HepG2 (cell line): ENCODE measurements around the gene GDPD5. TPM values are rescaled to one million over a fixed set of nuclear protein-coding genes. Genes with fewer than 3 reads are reported as not detected.

ENCODE experiments used
- ATAC-seq: fragments of 200-7000 bp; cut with Tn5 transposase; 3 replicates; pipeline ENCODE4 v1.9.1; 2020; ENCODE audit warnings: mild to moderate bottlenecking, moderate library complexity
- BruUV-seq: library from RNA; stranded (reverse); fragments of 400-500 nt; replicated peaks from 2 replicates; lab custom pipeline; 2021; lab: Mats Ljungman, UMichigan
- CTCF ChIA-PET: fragments of 300-600 bp; formaldehyde crosslinking; extraction: SDS; loops from one replicate; lab custom pipeline; 2021; ENCODE audit warnings: low total read pairs, inconsistent platforms, low intra/inter-chr PET ratio; lab: Yijun Ruan, JAX
- POLR2A ChIA-PET: fragments of 350-600 bp; sonication (Branson Sonifier 250); formaldehyde crosslinking; loops from one replicate; lab custom pipeline; 2020; ENCODE audit warnings: antibody characterized with exemption, inconsistent platforms; lab: Yijun Ruan, JAX
- DNase-seq: peaks from one replicate; pipeline ENCODE4 v3.0.0-alpha.2; 2015; ENCODE audit warnings: low spot score
- FAIRE-seq: peaks from 3 replicates; lab custom pipeline; 2011; peaks lifted over from hg19 to GRCh38; lab: Jason Lieb, UNC
- H2AFZ ChIP-seq: one replicate; pipeline ENCODE4 v1.6.1; 2011; ENCODE audit warnings: low read length, inconsistent platforms
- H3K27ac ChIP-seq: fragments of 300-600 bp; 3 replicates; pipeline ENCODE4 v1.8.0; 2011; ENCODE audit warnings: mixed run types, mild to moderate bottlenecking, mixed read lengths, low read length, inconsistent platforms; ENCODE audit not compliant: insufficient read depth; ENCODE audit errors: extremely low read length
- H3K27me3 ChIP-seq, 2 experiments: fragments of 200-600 bp in 1 of 2; 2 replicates in 1 of 2; 3 replicates in 1 of 2; pipeline versions ENCODE4 v1.6.0 to v1.8.0; 2011; ENCODE audit warnings: low read length in 2 of 2, mild to moderate bottlenecking in 2 of 2, moderate library complexity in 2 of 2, inconsistent platforms in 1 of 2; ENCODE audit not compliant: insufficient read depth in 2 of 2, control insufficient read depth in 1 of 2
- H3K36me3 ChIP-seq, 2 experiments: fragments of 200-600 bp in 1 of 2; replicated peaks in 1 of 2; 2 replicates in 1 of 2; 3 replicates in 1 of 2; pipeline versions ENCODE4 v1.5.1 to v1.8.0; 2011; ENCODE audit warnings: low read length in 2 of 2, inconsistent platforms in 1 of 2; ENCODE audit not compliant: insufficient read depth in 2 of 2, control insufficient read depth in 1 of 2
- H3K4me1 ChIP-seq: 2 replicates; pipeline ENCODE4 v1.5.1; 2012; ENCODE audit warnings: low read length, inconsistent platforms; ENCODE audit not compliant: insufficient read depth
- H3K4me2 ChIP-seq: 2 replicates; pipeline ENCODE4 v1.6.0; 2011; ENCODE audit warnings: low read depth, low read length, inconsistent platforms
- H3K4me3 ChIP-seq, 3 experiments: fragments of 200-600 bp in 1 of 3; sonication (generic), shearing (Covaris generic) in 1 of 3; replicated peaks in 1 of 3; 2 replicates each; pipeline ENCODE4 v1.5.1; 2011 to 2016; ENCODE audit warnings: low read length in 3 of 3, inconsistent platforms in 2 of 3, low read depth in 2 of 3, mild to moderate bottlenecking in 2 of 3, control low read depth in 1 of 3, mixed read lengths in 1 of 3; ENCODE audit not compliant: insufficient read depth in 1 of 3
- H3K79me2 ChIP-seq: one replicate; pipeline ENCODE4 v1.6.1; 2011; ENCODE audit warnings: low read length, inconsistent platforms; ENCODE audit not compliant: insufficient read depth
- H3K9ac ChIP-seq: 2 replicates; pipeline ENCODE4 v1.6.0; 2011; ENCODE audit warnings: mild to moderate bottlenecking, low read depth, low read length, inconsistent platforms; ENCODE audit not compliant: insufficient read depth
- H3K9me3 ChIP-seq: 2 replicates; pipeline ENCODE4 v1.5.1; 2012; ENCODE audit warnings: mild to moderate bottlenecking, low read length
- H4K20me1 ChIP-seq: 2 replicates; pipeline ENCODE4 v1.6.0; 2011; ENCODE audit warnings: inconsistent platforms, mild to moderate bottlenecking, low read length, moderate library complexity; ENCODE audit not compliant: insufficient read depth
- ZNF33A ChIP-seq: sonication (generic); formaldehyde crosslinking; IDR thresholded peaks from 2 replicates; pipeline ENCODE4 v1.5.1; 2020; ENCODE audit warnings: missing genetic modification reagents, mild to moderate bottlenecking, moderate library complexity, borderline replicate concordance
- WGBS: methylation state at CpG from one replicate; pipeline ENCODE4 v1.1.6; 2017; ENCODE audit warnings: low lambda C conversion rate; 5-methylcytosine and 5-hydroxymethylcytosine counted together
- in situ Hi-C: cut with HindIII; loops from 2 replicates; pipeline ENCODE4 v1.10.0; 2017; ENCODE audit warnings: low pct_unique_long_range_greater_than_20kb; ENCODE audit not compliant: extremely low pct_ligation_motif_present
- intact Hi-C: fragments of 100-400 bp; cut with micrococcal nuclease; formaldehyde crosslinking; loops from one replicate; pipeline ENCODE4 v1.10.0; 2022; ENCODE audit not compliant: unreplicated experiment
- polyA plus RNA-seq, 8 experiments: library from polyadenylated mRNA; depleted of rRNA in 3 of 8; stranded (reverse) in 7 of 8; unstranded in 1 of 8; fragments of >200 nt; fragmentation: Illumina TruSeq in 4 of 8; extraction: Trizol in 4 of 8; gene quantifications; 2 replicates each; pipeline versions ENCODE4 v1.2.1 to v1.2.3, GENCODE V29; 2011 to 2016; ENCODE audit warnings: low read depth in 4 of 8, missing spikeins in 1 of 8, mixed read lengths in 1 of 8; ENCODE audit not compliant: insufficient read depth in 1 of 8
- total RNA-seq, 5 experiments: library from RNA; depleted of rRNA; stranded (reverse); fragments of >200 nt; fragmentation: Illumina TruSeq; extraction: Trizol; gene quantifications; 2 replicates each; pipeline ENCODE4 v1.2.3, GENCODE V29; 2016; ENCODE audit warnings: low read depth in 1 of 5
- TF ChIP-seq, protein P1 (sequence below): sonication (generic); formaldehyde crosslinking; IDR thresholded peaks from 2 replicates; pipeline ENCODE4 v1.5.1; 2020; ENCODE audit warnings: mild to moderate bottlenecking, missing genetic modification reagents, moderate library complexity
- TF ChIP-seq, protein P2 (sequence below): sonication (generic); formaldehyde crosslinking; IDR thresholded peaks from 2 replicates; pipeline ENCODE4 v1.4.0; 2020; ENCODE audit warnings: missing genetic modification reagents

Gene GDPD5
- total and polyA plus RNA-seq, 2 of the 13 experiments (the other 11 are each of a cell fraction or from before 2014, with no cell fraction given) = 55.0 to 67.5 TPM

DNA sequence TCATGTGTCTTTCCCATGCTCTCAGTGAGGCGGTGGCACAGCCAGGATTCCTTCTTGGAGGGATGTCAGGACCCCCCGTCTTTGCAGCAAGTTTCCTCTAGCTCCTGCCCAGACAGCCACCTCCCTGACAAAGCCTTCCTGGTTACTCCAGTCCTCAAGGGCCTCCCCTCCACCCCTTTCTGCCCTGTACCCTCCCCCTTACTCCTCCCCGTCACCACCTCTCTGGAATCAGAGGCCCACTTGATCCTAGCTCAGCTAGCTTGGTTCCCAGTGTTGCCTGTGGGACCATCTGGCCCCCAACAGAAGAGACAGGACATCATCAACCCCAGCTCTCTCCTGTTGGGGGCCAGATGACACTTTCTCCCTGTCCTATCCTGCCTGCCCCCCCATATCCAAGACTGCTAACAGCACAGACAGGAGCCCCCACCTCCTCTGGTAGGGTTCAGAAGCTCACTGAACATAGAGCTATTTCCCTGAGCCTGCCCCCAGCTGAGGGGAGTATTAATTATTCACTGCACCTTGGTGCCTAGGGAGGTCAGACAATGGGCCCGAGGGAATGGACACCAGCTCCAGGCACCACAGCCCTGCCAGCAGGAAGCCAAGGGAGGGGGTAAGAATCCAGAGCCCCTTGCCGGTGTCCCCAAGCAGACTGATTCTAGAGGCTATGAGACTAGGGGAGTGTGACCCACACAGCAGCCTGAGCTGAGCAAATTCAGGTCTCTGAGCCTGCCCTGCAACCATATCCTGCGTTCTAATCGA is 3.3 kb downstream of the GDPD5 start:
- Histone ChIP-seq H3K9ac (peak overlapping the region; percentile 81), H3K27me3 (no peaks in the 10 kb centered on the region), H3K4me1 (peaks cover 81% of the 10 kb centered on the region), H3K4me2 (peak overlapping the region; percentile 88), H3K36me3 (peaks cover 0 to 3% of the 10 kb centered on the region in 2 experiments; a peak in 2 of 5 replicates)
- no TSS peak for BruUV-seq
- FAIRE-seq = no peak
- in situ Hi-C loops = no loop called here
- ChIA-PET CTCF (no interaction called here), POLR2A (interaction anchor here (2.2 to 2.6 kb wide), 2 partner anchors 12 to 40 kb away, joined by 7 to 13 read pairs; partner anchors contain the start of gene SERPINH1)
- DNase-seq = no peak
- TF ChIP-seq, protein P1, sequence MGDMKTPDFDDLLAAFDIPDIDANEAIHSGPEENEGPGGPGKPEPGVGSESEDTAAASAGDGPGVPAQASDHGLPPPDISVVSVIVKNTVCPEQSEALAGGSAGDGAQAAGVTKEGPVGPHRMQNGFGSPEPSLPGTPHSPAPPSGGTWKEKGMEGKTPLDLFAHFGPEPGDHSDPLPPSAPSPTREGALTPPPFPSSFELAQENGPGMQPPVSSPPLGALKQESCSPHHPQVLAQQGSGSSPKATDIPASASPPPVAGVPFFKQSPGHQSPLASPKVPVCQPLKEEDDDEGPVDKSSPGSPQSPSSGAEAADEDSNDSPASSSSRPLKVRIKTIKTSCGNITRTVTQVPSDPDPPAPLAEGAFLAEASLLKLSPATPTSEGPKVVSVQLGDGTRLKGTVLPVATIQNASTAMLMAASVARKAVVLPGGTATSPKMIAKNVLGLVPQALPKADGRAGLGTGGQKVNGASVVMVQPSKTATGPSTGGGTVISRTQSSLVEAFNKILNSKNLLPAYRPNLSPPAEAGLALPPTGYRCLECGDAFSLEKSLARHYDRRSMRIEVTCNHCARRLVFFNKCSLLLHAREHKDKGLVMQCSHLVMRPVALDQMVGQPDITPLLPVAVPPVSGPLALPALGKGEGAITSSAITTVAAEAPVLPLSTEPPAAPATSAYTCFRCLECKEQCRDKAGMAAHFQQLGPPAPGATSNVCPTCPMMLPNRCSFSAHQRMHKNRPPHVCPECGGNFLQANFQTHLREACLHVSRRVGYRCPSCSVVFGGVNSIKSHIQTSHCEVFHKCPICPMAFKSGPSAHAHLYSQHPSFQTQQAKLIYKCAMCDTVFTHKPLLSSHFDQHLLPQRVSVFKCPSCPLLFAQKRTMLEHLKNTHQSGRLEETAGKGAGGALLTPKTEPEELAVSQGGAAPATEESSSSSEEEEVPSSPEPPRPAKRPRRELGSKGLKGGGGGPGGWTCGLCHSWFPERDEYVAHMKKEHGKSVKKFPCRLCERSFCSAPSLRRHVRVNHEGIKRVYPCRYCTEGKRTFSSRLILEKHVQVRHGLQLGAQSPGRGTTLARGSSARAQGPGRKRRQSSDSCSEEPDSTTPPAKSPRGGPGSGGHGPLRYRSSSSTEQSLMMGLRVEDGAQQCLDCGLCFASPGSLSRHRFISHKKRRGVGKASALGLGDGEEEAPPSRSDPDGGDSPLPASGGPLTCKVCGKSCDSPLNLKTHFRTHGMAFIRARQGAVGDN = peak; percentile 30; the same call in 1 of the 2 replicates
- TF ChIP-seq ZNF33A (CRISPR knock-in tag) = no peak
- TF ChIP-seq, protein P2, sequence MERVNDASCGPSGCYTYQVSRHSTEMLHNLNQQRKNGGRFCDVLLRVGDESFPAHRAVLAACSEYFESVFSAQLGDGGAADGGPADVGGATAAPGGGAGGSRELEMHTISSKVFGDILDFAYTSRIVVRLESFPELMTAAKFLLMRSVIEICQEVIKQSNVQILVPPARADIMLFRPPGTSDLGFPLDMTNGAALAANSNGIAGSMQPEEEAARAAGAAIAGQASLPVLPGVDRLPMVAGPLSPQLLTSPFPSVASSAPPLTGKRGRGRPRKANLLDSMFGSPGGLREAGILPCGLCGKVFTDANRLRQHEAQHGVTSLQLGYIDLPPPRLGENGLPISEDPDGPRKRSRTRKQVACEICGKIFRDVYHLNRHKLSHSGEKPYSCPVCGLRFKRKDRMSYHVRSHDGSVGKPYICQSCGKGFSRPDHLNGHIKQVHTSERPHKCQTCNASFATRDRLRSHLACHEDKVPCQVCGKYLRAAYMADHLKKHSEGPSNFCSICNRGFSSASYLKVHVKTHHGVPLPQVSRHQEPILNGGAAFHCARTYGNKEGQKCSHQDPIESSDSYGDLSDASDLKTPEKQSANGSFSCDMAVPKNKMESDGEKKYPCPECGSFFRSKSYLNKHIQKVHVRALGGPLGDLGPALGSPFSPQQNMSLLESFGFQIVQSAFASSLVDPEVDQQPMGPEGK (CRISPR knock-in tag) = 0 out of 2 replicates have a peak, but pooled peaks have one; percentile 16
- TF ChIP-seq, all 625 proteins: peak for 2
- 73% methylated on average over 4 of the region's 7 CpGs for WGBS
- no peak overlapping the region for H2AFZ ChIP-seq
- peak overlapping the region; percentile 23 to 93 (median 79); a peak in 5 of 6 replicates for H3K4me3 ChIP-seq
- no peaks in the 10 kb centered on the region for H3K9me3 ChIP-seq
- no peak for ATAC-seq
- intact Hi-C loops = loop anchor here (1.0 kb wide), 1 partner anchor 39 kb away; no protein-coding TSS in a partner anchor
- no peaks in the 10 kb centered on the region for H4K20me1 ChIP-seq
- peak overlapping the region; percentile 79 for H3K27ac ChIP-seq
- H3K79me2 ChIP-seq = peaks cover 69% of the 10 kb centered on the region
